GM12864 (cell line): ENCODE results near the gene GALNT7.
"Not testable (repeated sequence)": the region's sequence is repeated elsewhere in the genome, so short reads cannot be mapped to it uniquely, and the experiment has no call there.

Source experiments
- DNase-seq: peaks from one replicate; pipeline ENCODE4 v3.0.0-alpha.2; 2011; ENCODE audit warnings: low read depth
- H3K4me3 ChIP-seq: 2 replicates; pipeline ENCODE4 v1.5.1; 2011; ENCODE audit warnings: mild to moderate bottlenecking, low read depth, low read length, control low read depth
- CTCF ChIP-seq: IDR thresholded peaks from 2 replicates; pipeline ENCODE4 v1.5.1; 2011; ENCODE audit warnings: low read depth, mild to moderate bottlenecking, moderate library complexity, low read length, control low read depth, inconsistent platforms; ENCODE audit errors: missing control alignments

Gene GALNT7

DNA sequence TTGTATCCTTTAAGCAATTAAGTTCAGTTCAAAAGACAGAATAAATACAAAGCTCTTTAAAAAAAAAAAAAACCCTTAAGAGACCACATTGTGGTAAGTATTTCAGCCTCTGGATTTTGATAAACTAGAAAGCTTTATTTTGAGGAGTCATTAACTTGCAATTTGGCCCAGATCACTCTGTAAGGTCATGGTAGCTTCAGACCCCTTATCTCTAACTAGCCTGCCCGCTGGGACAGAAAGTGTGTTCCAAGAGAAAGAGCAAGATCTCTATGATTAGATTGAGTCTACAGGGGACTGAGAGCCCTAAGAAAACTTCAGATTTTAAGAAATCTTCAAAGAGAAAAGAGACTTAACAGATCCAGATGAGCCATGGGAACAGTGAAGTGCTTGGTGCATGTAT lies 45.6 kb downstream of the GALNT7 start:
- no peak for TF ChIP-seq CTCF
- DNase-seq: no peak
- H3K4me3 ChIP-seq: no peak overlapping the region

- DNase-seq: no peak
- no peak for TF ChIP-seq CTCF
- H3K4me3 ChIP-seq: no peak overlapping the region
Observed at GRCh38 chr4:173214661-173215060, 46.0 kb downstream of the GALNT7 start.

DNA sequence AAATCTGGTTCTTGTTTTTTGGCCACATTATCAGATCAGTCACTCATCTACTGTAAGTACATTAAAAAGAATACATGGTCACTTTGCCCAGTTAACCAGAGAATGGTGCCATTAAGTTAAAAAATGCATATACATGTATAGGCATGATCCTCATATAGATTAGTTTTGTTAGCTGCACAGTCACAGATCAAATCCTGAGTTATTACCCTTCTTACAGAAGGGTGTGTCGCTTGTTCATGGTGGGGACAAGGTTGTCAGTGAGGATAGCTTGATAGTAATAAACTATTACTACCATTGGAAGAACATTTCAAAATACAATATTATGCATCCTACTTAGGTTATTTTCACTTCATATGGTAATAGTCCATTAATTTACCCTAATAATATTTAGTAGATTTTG lies 48.5 kb downstream of the GALNT7 start:
- no peak for DNase-seq
- TF ChIP-seq CTCF: no peak
- no peak overlapping the region for H3K4me3 ChIP-seq

DNA sequence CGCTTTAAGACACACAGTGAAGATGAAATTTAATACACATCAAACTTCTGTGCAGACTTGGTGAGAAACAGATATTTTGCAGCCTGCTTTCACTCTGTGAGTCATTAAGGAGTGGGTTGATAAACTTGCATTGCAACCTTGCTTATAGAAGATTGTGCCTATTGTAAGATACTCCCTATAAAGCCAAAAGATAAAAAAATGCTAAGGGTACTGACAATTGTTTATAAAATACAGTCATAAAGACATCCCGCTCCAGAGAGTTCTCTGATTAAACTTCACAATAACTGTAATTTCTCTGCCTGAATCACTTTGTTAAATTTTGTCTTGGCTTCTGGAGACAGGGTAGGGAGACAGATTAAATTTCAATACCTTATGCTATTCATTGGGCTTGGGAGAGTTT lies 49.1 kb downstream of the GALNT7 start:
- no peak for TF ChIP-seq CTCF
- H3K4me3 ChIP-seq: no peak overlapping the region
- no peak for DNase-seq

- TF ChIP-seq CTCF: no peak
- DNase-seq: no peak
Observed at GRCh38 chr4:173218411-173219125, 50.0 kb downstream of the GALNT7 start.

GRCh38 chr4:173219126-173219437 lies 50.5 kb downstream of the GALNT7 start:
- not testable (repeated sequence) for DNase-seq

More at GRCh38 chr4:173218411-173219125, 50.0 kb downstream of the GALNT7 start:
- H3K4me3 ChIP-seq: no peak overlapping the region

GRCh38 chr4:173223743-173224142 lies 55.1 kb downstream of the GALNT7 start:
- no peak for DNase-seq
- H3K4me3 ChIP-seq: no peak overlapping the region
- TF ChIP-seq CTCF: no peak

More at GRCh38 chr4:173219126-173219437, 50.5 kb downstream of the GALNT7 start:
- H3K4me3 ChIP-seq: not testable (repeated sequence)

- TF ChIP-seq CTCF: no peak
- H3K4me3 ChIP-seq: no peak overlapping the region
- DNase-seq: no peak
Observed at GRCh38 chr4:173226401-173226888, 57.8 kb downstream of the GALNT7 start.
